Airway epithelial cell (primary cell): Measurements from ENCODE around the gene CWC15. TPM values are rescaled to one million over a fixed set of nuclear protein-coding genes. Genes with fewer than 3 reads are reported as not detected.

Experiments
- total RNA-seq: library from RNA; depleted of rRNA; stranded (reverse); fragments of >200 nt; gene quantifications from 2 replicates; pipeline ENCODE4 v1.2.3, GENCODE V29; 2015

CWC15 gene
- 32.5 and 35.9 TPM in 2 replicates for total RNA-seq

DNA sequence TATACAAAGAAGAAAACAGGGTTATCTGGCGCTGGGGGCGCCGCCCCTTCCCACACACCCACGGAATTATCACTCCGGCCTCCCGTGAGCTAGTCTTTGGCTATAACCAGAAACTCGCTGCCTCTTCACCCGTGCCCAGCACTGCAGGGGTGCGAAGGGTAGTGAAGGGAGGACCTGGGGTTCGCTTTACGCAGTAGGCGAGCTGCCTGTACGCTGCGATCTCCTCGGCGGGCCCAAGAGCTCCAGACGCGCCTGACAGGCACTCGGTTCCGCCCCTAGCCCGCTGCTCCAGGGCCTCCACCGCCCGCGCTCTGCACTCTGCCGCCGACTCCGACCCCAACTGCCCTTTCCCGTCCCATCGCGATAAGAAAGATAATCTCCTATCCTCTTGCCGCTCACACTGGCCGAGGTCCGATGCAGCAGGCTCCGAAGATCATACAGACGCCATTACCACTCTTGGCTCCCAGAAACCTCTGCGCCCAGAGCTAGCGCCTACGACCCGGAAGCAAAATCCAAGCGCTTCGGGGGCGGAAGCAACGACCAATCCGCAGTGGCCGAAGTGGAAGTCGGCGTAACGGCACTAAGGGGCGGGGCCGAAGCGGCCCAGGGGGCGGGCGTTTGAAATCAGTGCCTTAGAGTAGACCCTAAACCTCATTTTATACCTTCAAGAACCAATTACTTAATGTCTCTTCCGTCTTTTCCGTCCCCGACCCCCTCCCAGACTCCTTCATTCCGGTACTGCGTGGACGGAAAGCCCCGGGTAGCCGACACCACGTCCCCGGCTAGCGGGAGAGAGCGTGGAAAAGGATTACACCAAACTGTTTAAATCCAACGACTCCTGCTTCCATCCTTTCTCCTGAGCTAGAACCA, at the start of gene CWC15, which contains the start of gene KDM4D:
TSS of gene CWC15 (minus strand) at position 458 of the 870 bp plus-strand sequence. CDS start 1,371 bp downstream, outside the sequence.
TSS of gene KDM4D (plus strand) at position 611 of the 870 bp plus-strand sequence. CDS start 23,664 bp downstream, outside the sequence.

Other genes starting within 250 kb of the CWC15 start
- gene AMOTL1, start 205.2 kb downstream of the CWC15 start, total RNA-seq: 83.4 and 92.2 TPM in 2 replicates
- gene KDM4D, start 153 bp upstream of the CWC15 start, total RNA-seq: 1.3 and 1.4 TPM in 2 replicates
- gene KDM4E, start 51.7 kb upstream of the CWC15 start, total RNA-seq: not detected in 2 replicates
- not detected in 2 replicates for gene KDM4F, start 75.9 kb upstream of the CWC15 start, total RNA-seq
- 22.9 and 30.1 TPM in 2 replicates for gene SRSF8, start 93.4 kb upstream of the CWC15 start, total RNA-seq
- gene ENDOD1, start 116.3 kb upstream of the CWC15 start, total RNA-seq: 40.3 and 41.8 TPM in 2 replicates